CD14-positive monocyte (primary cell): ENCODE measurements around the gene MYOM1. TPM values are rescaled to one million over a fixed set of nuclear protein-coding genes. Genes with fewer than 3 reads are reported as not detected.

Source experiments
- DNase-seq, 3 donors: peaks; one replicate each; pipeline ENCODE4 v3.0.0-alpha.2; 2011 to 2022
- H2AFZ ChIP-seq: 2 replicates; pipeline ENCODE4 v1.6.0; 2012; ENCODE audit warnings: mild to moderate bottlenecking, low read depth, low read length, inconsistent platforms; ENCODE audit not compliant: insufficient read depth, poor library complexity, severe bottlenecking
- H3K27ac ChIP-seq, 2 donors: 1 replicate in 1 of 2; 2 replicates in 1 of 2; pipeline ENCODE4 v1.5.1; 2012 to 2013; ENCODE audit warnings: low read length in 2 of 2, control low read depth in 1 of 2, inconsistent platforms in 1 of 2, low read depth in 1 of 2, mild to moderate bottlenecking in 1 of 2
- H3K27me3 ChIP-seq, 2 donors: one replicate each; pipeline versions ENCODE4 v1.6.0 to v1.6.1; 2011 to 2013; ENCODE audit warnings: low read length in 2 of 2; ENCODE audit not compliant: control insufficient read depth in 2 of 2, insufficient read depth in 2 of 2
- H3K36me3 ChIP-seq, 2 donors: replicated peaks in 1 of 2; 1 replicate in 1 of 2; 2 replicates in 1 of 2; pipeline versions ENCODE4 v1.5.1 to v1.6.1; 2012 to 2013; ENCODE audit warnings: low read length in 2 of 2, control low read depth in 1 of 2, inconsistent platforms in 1 of 2, mild to moderate bottlenecking in 1 of 2; ENCODE audit not compliant: insufficient read depth in 2 of 2, control insufficient read depth in 1 of 2
- H3K4me1 ChIP-seq, 2 donors: 1 replicate in 1 of 2; 2 replicates in 1 of 2; pipeline versions ENCODE4 v1.5.1 to v1.6.1; 2012 to 2013; ENCODE audit warnings: low read length in 2 of 2, control low read depth in 1 of 2, inconsistent platforms in 1 of 2, mild to moderate bottlenecking in 1 of 2, moderate library complexity in 1 of 2; ENCODE audit not compliant: insufficient read depth in 2 of 2, control insufficient read depth in 1 of 2
- H3K4me2 ChIP-seq: replicated peaks from 2 replicates; pipeline ENCODE3; 2012; ENCODE audit warnings: low read length, moderate library complexity, mild to moderate bottlenecking; ENCODE audit not compliant: poor library complexity, severe bottlenecking; ENCODE audit errors: extremely low read depth
- H3K4me3 ChIP-seq, 3 experiments: fragments of 200-600 bp in 1 of 3; sonication (generic) in 1 of 3; replicated peaks in 1 of 3; 1 replicate in 2 of 3; 2 replicates in 1 of 3; pipeline ENCODE4 v1.5.1; 2011 to 2013; ENCODE audit warnings: low read length in 3 of 3, mild to moderate bottlenecking in 3 of 3, control low read depth in 2 of 3, low read depth in 2 of 3, inconsistent platforms in 1 of 3, moderate library complexity in 1 of 3
- H3K79me2 ChIP-seq: 2 replicates; pipeline ENCODE4 v1.6.0; 2012; ENCODE audit warnings: mild to moderate bottlenecking, control low read depth, inconsistent platforms, low read length, moderate library complexity; ENCODE audit not compliant: insufficient read depth
- H3K9ac ChIP-seq: 2 replicates; pipeline ENCODE4 v1.6.0; 2017; ENCODE audit warnings: low read length, mild to moderate bottlenecking; ENCODE audit not compliant: insufficient read depth, poor library complexity, severe bottlenecking
- H3K9me3 ChIP-seq, 2 donors: replicated peaks in 1 of 2; 1 replicate in 1 of 2; 2 replicates in 1 of 2; pipeline versions ENCODE4 v1.5.1 to v1.6.1; 2012 to 2013; ENCODE audit warnings: low read length in 2 of 2, control low read depth in 1 of 2; ENCODE audit not compliant: control insufficient read depth in 1 of 2, insufficient read depth in 1 of 2
- H4K20me1 ChIP-seq: 2 replicates; pipeline ENCODE4 v1.6.0; 2012; ENCODE audit warnings: mild to moderate bottlenecking, low read length, control low read depth, moderate library complexity; ENCODE audit not compliant: insufficient read depth
- H3K27ac Mint-ChIP-seq, 7 donors: one replicate each; pipeline ENCODE4 v1.8.0; 2020; ENCODE audit warnings: mild to moderate bottlenecking in 7 of 7, mixed read lengths in 7 of 7, moderate library complexity in 6 of 7, inconsistent platforms in 2 of 7
- H3K27me3 Mint-ChIP-seq, 3 donors: one replicate each; pipeline ENCODE4 v1.8.0; 2021 to 2022; ENCODE audit warnings: low read depth in 3 of 3, mild to moderate bottlenecking in 3 of 3, mixed read lengths in 3 of 3, moderate library complexity in 3 of 3, inconsistent platforms in 1 of 3
- H3K36me3 Mint-ChIP-seq, 2 donors: one replicate each; pipeline ENCODE4 v1.8.0; 2020; ENCODE audit warnings: mixed read lengths in 2 of 2, inconsistent platforms in 1 of 2, mild to moderate bottlenecking in 1 of 2
- H3K4me1 Mint-ChIP-seq: one replicate; pipeline ENCODE4 v1.8.0; 2020; ENCODE audit warnings: mild to moderate bottlenecking, mixed read lengths
- H3K4me3 Mint-ChIP-seq, 2 donors: one replicate each; pipeline ENCODE4 v1.8.0; 2020; ENCODE audit warnings: mild to moderate bottlenecking in 2 of 2, mixed read lengths in 2 of 2, moderate library complexity in 1 of 2
- H3K9me3 Mint-ChIP-seq, 7 donors: one replicate each; pipeline ENCODE4 v1.8.0; 2020 to 2022; ENCODE audit warnings: mixed read lengths in 7 of 7, mild to moderate bottlenecking in 6 of 7, moderate library complexity in 6 of 7, inconsistent platforms in 2 of 7
- WGBS: methylation state at CpG from one replicate; pipeline ENCODE4 v1.1.5; 2013; ENCODE audit warnings: missing lambda C conversion rate; ENCODE audit not compliant: insufficient coverage; 5-methylcytosine and 5-hydroxymethylcytosine counted together
- intact Hi-C, 2 donors: fragments of 100-400 bp; cut with micrococcal nuclease; formaldehyde crosslinking; loops; one replicate each; pipeline versions ENCODE4 v1.15.0 to v1.15.1; 2023
- polyA plus RNA-seq, 3 donors: library from polyadenylated mRNA; depleted of rRNA in 1 of 3; unstranded in 2 of 3; stranded (reverse) in 1 of 3; fragments of 300-500 nt in 2 of 3; fragments of >200 nt in 1 of 3; fragmentation: Illumina TruSeq in 2 of 3; gene quantifications; 1 replicate in 2 of 3; 2 replicates in 1 of 3; pipeline ENCODE4 v1.2.3, GENCODE V29; 2012 to 2021
- TF ChIP-seq, protein P1 (sequence below): fragments of 200-600 bp; IDR thresholded peaks from one replicate; pipeline ENCODE4 v1.8.0; 2022; ENCODE audit warnings: antibody characterized with exemption, mild to moderate bottlenecking

Gene MYOM1
- polyA plus RNA-seq, 3 donors = 0.05 to 0.95 (median 0.22) TPM

- intact Hi-C loops = no loop called here
- H4K20me1 ChIP-seq = peaks cover 51% of the 10 kb centered on the region
- H3K27ac Mint-ChIP-seq = peak overlapping the region in 1 of 7 donors; percentile 37
- peaks cover 24 to 33% of the 10 kb centered on the region in 2 donors for H3K4me1 ChIP-seq
- peaks cover 0 to 2% (median 0%) of the 10 kb centered on the region in 7 donors for H3K9me3 Mint-ChIP-seq
- H3K9me3 ChIP-seq = no peaks in the 10 kb centered on the region
- peaks cover 56 to 59% of the 10 kb centered on the region in 2 donors for H3K36me3 Mint-ChIP-seq
- no peaks in the 10 kb centered on the region for H3K27me3 ChIP-seq
- no peak overlapping the region for H2AFZ ChIP-seq
- peaks cover 0 to 2% (median 0%) of the 10 kb centered on the region in 3 donors for H3K27me3 Mint-ChIP-seq
- DNase-seq = no peak
- no peak overlapping the region for H3K4me3 ChIP-seq
- peaks cover 53 to 65% of the 10 kb centered on the region in 2 donors for H3K36me3 ChIP-seq
- no peak overlapping the region for H3K9ac ChIP-seq
- no peak overlapping the region for H3K4me3 Mint-ChIP-seq
- TF ChIP-seq, protein P1, sequence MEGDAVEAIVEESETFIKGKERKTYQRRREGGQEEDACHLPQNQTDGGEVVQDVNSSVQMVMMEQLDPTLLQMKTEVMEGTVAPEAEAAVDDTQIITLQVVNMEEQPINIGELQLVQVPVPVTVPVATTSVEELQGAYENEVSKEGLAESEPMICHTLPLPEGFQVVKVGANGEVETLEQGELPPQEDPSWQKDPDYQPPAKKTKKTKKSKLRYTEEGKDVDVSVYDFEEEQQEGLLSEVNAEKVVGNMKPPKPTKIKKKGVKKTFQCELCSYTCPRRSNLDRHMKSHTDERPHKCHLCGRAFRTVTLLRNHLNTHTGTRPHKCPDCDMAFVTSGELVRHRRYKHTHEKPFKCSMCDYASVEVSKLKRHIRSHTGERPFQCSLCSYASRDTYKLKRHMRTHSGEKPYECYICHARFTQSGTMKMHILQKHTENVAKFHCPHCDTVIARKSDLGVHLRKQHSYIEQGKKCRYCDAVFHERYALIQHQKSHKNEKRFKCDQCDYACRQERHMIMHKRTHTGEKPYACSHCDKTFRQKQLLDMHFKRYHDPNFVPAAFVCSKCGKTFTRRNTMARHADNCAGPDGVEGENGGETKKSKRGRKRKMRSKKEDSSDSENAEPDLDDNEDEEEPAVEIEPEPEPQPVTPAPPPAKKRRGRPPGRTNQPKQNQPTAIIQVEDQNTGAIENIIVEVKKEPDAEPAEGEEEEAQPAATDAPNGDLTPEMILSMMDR = no peak
- no peak overlapping the region for H3K4me2 ChIP-seq
- H3K27ac ChIP-seq = peak overlapping the region in 1 of 2 donors; percentile 56
- 100% methylated on average over 2 of the region's 2 CpGs for WGBS
- peaks cover 54% of the 10 kb centered on the region for H3K4me1 Mint-ChIP-seq
- peaks cover 68% of the 10 kb centered on the region for H3K79me2 ChIP-seq
Measured at GRCh38 chr18:3257627-3258120, 37.9 kb upstream of the MYOM1 start.

- H3K27me3 ChIP-seq = no peaks in the 10 kb centered on the region
- Mint-ChIP-seq H3K9me3 (peaks cover 0 to 2% (median 0%) of the 10 kb centered on the region in 7 donors), H3K4me1 (peaks cover 57% of the 10 kb centered on the region), H3K27ac (peak overlapping the region in 3 of 7 donors; percentile 61 to 82 (median 75)), H3K27me3 (peaks cover 0 to 2% (median 0%) of the 10 kb centered on the region in 3 donors), H3K36me3 (peaks cover 56 to 59% of the 10 kb centered on the region in 2 donors), H3K4me3 (no peak overlapping the region)
- WGBS = 14% methylated on average over 1 of the region's 5 CpGs
- TF ChIP-seq, protein P1 = no peak
- H3K4me3 ChIP-seq = no peak overlapping the region
- H3K27ac ChIP-seq = peak overlapping the region in 1 of 2 donors; percentile 56
- peaks cover 24 to 33% of the 10 kb centered on the region in 2 donors for H3K4me1 ChIP-seq
- no peak overlapping the region for H3K4me2 ChIP-seq
- no peak overlapping the region for H2AFZ ChIP-seq
- H3K9ac ChIP-seq = no peak overlapping the region
- intact Hi-C loops = no loop called here
- H3K36me3 ChIP-seq = peaks cover 54 to 66% of the 10 kb centered on the region in 2 donors
- no peaks in the 10 kb centered on the region for H3K9me3 ChIP-seq
- DNase-seq = peak in 1 of 3 donors; percentile 17
- H4K20me1 ChIP-seq = peaks cover 56% of the 10 kb centered on the region
- peaks cover 68% of the 10 kb centered on the region for H3K79me2 ChIP-seq
Measured at GRCh38 chr18:3256693-3257626, 37.2 kb upstream of the MYOM1 start.
